Measurements from ENCODE around the gene ENTPD5. TPM values are rescaled to one million over a fixed set of nuclear protein-coding genes. Genes with fewer than 3 reads are reported as not detected.
"Not testable (repeated sequence)": the region's sequence is repeated elsewhere in the genome, so short reads cannot be mapped to it uniquely, and the experiment has no call there.

Gene ENTPD5
- total RNA-seq, 2 donors from 2014 or later, result 130 to 153 TPM

DNA sequence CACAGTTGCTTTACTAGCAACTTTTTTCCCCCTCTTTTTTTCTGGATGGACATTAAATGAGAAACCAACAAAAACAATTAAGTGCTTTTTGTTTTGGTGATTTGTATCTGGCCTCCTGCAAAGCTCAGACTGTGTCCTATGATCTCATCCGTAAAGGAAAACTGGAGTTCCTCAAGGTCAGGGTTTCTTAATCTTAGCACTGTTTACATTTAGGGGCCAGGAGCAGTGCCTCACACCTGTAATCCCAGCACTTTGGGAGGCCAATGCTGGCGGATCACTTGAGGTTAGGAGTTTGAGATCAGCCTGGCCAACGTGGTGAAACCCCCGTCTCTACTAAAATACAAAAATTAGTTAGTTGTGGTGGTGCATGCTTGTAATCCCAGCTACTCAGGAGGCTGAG is 28.0 kb downstream of the ENTPD5 start:
- no peak overlapping the region for H3K27ac ChIP-seq
- intact Hi-C loops (cut with DNase I), result no loop called here
- no peaks in the 10 kb centered on the region for H3K36me3 ChIP-seq
- peaks cover 8% of the 10 kb centered on the region for H3K4me1 ChIP-seq
- H3K9me3 ChIP-seq, result no peaks in the 10 kb centered on the region
- no peak overlapping the region for H3K4me3 ChIP-seq
- no peaks in the 10 kb centered on the region for H3K27me3 ChIP-seq
- no peak overlapping the region for H3K9ac ChIP-seq (ENCODE audit: low read depth in 2 of 2, low read length in 2 of 2)
- TF ChIP-seq, protein P1, sequence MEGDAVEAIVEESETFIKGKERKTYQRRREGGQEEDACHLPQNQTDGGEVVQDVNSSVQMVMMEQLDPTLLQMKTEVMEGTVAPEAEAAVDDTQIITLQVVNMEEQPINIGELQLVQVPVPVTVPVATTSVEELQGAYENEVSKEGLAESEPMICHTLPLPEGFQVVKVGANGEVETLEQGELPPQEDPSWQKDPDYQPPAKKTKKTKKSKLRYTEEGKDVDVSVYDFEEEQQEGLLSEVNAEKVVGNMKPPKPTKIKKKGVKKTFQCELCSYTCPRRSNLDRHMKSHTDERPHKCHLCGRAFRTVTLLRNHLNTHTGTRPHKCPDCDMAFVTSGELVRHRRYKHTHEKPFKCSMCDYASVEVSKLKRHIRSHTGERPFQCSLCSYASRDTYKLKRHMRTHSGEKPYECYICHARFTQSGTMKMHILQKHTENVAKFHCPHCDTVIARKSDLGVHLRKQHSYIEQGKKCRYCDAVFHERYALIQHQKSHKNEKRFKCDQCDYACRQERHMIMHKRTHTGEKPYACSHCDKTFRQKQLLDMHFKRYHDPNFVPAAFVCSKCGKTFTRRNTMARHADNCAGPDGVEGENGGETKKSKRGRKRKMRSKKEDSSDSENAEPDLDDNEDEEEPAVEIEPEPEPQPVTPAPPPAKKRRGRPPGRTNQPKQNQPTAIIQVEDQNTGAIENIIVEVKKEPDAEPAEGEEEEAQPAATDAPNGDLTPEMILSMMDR (IDR thresholded peaks at IDR 0.05), result no peak
- DNase-seq, result no peak

DNA sequence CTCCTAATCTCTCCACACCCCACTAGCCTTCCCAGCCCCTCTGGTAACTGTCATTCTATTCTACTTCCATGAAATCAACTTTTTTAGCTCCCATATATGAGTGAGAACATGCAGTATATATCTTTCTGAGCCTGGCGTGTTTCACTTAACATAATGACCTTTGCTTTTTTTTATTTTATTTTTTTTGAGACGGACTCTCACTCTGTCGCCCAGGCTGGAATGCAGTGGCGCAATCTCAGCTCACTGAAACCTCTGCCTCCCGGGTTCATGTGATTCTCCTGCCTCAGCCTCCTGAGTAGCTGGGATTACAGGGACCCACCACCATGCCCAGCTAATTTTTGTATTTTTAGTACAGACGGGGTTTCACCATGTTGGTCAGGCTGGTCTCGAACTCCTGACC is 30.4 kb downstream of the ENTPD5 start:
- H3K4me3 ChIP-seq; H3K9ac ChIP-seq (ENCODE audit: low read depth in 2 of 2, low read length in 2 of 2); H3K36me3 ChIP-seq; H3K27ac ChIP-seq; intact Hi-C loops (cut with DNase I); H3K27me3 ChIP-seq; H3K9me3 ChIP-seq; H3K4me1 ChIP-seq; DNase-seq: not testable (repeated sequence)

DNA sequence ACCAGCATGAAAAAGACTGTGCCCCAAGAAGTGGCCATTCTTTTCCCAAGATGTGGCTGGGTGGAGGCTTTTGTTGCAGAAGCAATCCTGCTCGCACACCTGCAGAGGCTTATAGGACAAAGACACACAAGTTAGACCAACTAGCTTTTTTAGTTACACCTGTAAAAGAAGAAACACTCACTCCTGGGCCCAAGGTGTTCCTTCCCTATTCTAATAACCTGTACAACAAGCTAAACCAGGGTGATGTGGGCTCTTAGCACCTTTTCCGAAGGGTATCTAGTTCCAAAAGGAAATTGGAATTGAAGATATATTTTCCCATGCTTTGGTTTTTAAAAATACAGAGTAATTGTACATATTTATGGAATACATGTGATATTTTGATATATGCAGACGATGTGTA is 31.0 kb downstream of the ENTPD5 start:
- intact Hi-C loops (cut with DNase I), result no loop called here
- no peak overlapping the region for H3K4me3 ChIP-seq
- H3K9ac ChIP-seq (ENCODE audit: low read depth in 2 of 2, low read length in 2 of 2), result no peak overlapping the region
- no peak for DNase-seq
- no peak overlapping the region for H3K27ac ChIP-seq
- no peaks in the 10 kb centered on the region for H3K27me3 ChIP-seq
- no peaks in the 10 kb centered on the region for H3K36me3 ChIP-seq
- no peaks in the 10 kb centered on the region for H3K9me3 ChIP-seq
- TF ChIP-seq, protein P1 (IDR thresholded peaks at IDR 0.05), result no peak
- H3K4me1 ChIP-seq, result peaks cover 4% of the 10 kb centered on the region

DNA sequence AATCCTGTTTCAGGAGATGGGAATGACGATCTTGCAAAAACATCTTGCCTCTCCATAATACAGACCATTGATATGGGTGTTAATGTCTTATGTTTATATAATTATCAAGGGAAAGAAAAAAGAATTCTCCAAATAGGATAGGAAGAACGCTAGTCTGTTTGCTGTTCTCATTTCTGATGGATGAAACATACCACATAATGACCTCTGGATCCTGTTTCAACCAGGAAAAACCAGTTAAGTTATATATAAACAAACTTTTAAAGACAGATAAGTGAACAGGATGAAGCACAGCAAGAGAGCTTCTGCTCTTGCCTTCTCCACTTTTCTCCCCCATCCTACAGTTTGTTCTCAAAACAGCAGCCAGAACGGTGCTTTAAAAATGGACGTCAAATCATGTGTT is 41.2 kb downstream of the ENTPD5 start:
- intact Hi-C loops (cut with DNase I), result no loop called here

DNA sequence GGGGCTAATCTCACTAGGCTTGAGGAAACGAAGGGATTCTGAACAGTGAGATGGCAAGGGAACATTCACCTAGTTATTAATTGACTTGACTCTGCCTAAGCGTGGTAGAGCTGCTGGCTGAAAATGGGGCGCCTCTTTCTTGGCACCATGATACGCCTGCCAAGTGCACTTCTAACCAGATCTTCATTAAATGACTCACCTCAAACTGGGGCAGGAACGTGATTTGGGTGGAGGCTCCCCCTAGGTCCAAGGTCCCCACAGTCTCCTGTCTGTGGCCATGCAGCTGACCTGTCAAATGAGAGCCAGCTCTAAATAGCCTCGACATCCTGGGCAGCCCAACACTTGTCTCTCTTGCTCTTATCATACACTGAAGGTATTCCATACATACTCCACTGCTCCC is 43.0 kb downstream of the ENTPD5 start:
- Histone ChIP-seq H3K9me3 (no peaks in the 10 kb centered on the region), H3K4me3 (no peak overlapping the region), H3K4me1 (peaks cover 3% of the 10 kb centered on the region), H3K36me3 (no peaks in the 10 kb centered on the region), H3K27ac (no peak overlapping the region), H3K9ac (ENCODE audit: low read depth in 2 of 2, low read length in 2 of 2) (no peak overlapping the region), H3K27me3 (no peaks in the 10 kb centered on the region)
- TF ChIP-seq, protein P1 (IDR thresholded peaks at IDR 0.05), result no peak
- intact Hi-C loops (cut with DNase I), result no loop called here
- DNase-seq, result no peak

More for the DNA sequence above, 41.2 kb downstream of the ENTPD5 start:
- no peaks in the 10 kb centered on the region for H3K36me3 ChIP-seq
- H3K9me3 ChIP-seq, result no peaks in the 10 kb centered on the region
- DNase-seq, result no peak
- peak overlapping the region in 1 of 2 donors; percentile 34 for H3K9ac ChIP-seq (ENCODE audit: low read depth in 2 of 2, low read length in 2 of 2)
- H3K4me1 ChIP-seq, result peaks cover 3% of the 10 kb centered on the region
- no peak overlapping the region for H3K27ac ChIP-seq
- H3K4me3 ChIP-seq, result no peak overlapping the region
- TF ChIP-seq, protein P1 (IDR thresholded peaks at IDR 0.05), result no peak
- H3K27me3 ChIP-seq, result no peaks in the 10 kb centered on the region

DNA sequence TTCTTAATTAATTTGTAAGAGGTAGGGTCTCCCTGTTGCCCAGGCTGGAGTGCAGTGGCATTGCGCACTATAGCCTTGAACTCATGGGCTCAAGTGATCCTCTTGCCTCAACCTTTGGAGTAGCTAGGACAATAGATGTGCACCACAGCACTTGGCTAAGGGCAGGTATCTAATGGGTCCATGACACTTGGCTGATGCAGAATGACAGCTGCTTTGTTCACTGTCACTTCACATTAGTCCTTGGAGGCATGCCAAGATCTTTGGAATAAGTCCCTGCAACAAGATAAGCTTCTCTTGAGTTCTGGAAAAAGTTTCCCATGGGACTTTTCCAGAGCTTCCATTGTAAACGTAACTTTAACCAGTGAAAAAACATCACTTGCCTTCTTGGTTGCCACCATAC is 45.6 kb downstream of the ENTPD5 start:
- peaks cover 3% of the 10 kb centered on the region for H3K4me1 ChIP-seq
- intact Hi-C loops (cut with DNase I), result no loop called here
- TF ChIP-seq, protein P1 (IDR thresholded peaks at IDR 0.05), result no peak
- no peak overlapping the region for H3K27ac ChIP-seq
- H3K27me3 ChIP-seq, result no peaks in the 10 kb centered on the region
- no peaks in the 10 kb centered on the region for H3K36me3 ChIP-seq
- no peak overlapping the region for H3K9ac ChIP-seq (ENCODE audit: low read depth in 2 of 2, low read length in 2 of 2)
- H3K4me3 ChIP-seq, result no peak overlapping the region
- no peaks in the 10 kb centered on the region for H3K9me3 ChIP-seq
- DNase-seq, result no peak
